Kidney (tissue), 14 donors: ENCODE data around the gene ZG16. TPM values are rescaled to one million over a fixed set of nuclear protein-coding genes. Genes with fewer than 3 reads are reported as not detected.
"Not testable (repeated sequence)": the region's sequence is repeated elsewhere in the genome, so short reads cannot be mapped to it uniquely, and the experiment has no call there.

Experiments
- DNase-seq, 5 donors: peaks; one replicate each; pipeline ENCODE4 v3.0.0-alpha.2; 2013 to 2020
- FAIRE-seq: peaks from 2 replicates; lab custom pipeline; 2012; peaks lifted over from hg19 to GRCh38; lab: Jason Lieb, UNC
- H3K27ac ChIP-seq, 2 donors: one replicate each; pipeline ENCODE4 v1.7.0; 2013; ENCODE audit warnings: low read depth in 2 of 2, low read length in 2 of 2, inconsistent platforms in 1 of 2
- H3K27me3 ChIP-seq: one replicate; pipeline ENCODE4 v1.7.1; 2013; ENCODE audit warnings: low read length, inconsistent platforms; ENCODE audit not compliant: control insufficient read depth, insufficient read depth
- H3K36me3 ChIP-seq, 3 donors: one replicate each; pipeline versions ENCODE4 v1.7.0 to v1.7.1; 2013; ENCODE audit warnings: low read length in 3 of 3, control low read depth in 1 of 3, inconsistent platforms in 1 of 3; ENCODE audit not compliant: insufficient read depth in 3 of 3, control insufficient read depth in 2 of 3
- H3K4me1 ChIP-seq, 3 donors: one replicate each; pipeline versions ENCODE4 v1.7.0 to v1.7.1; 2013; ENCODE audit warnings: low read length in 3 of 3, inconsistent platforms in 1 of 3, low read depth in 1 of 3; ENCODE audit not compliant: control insufficient read depth in 2 of 3, insufficient read depth in 2 of 3
- H3K4me3 ChIP-seq, 3 donors: one replicate each; pipeline versions ENCODE4 v1.7.0 to v1.8.1; 2013; ENCODE audit warnings: low read length in 3 of 3, control low read depth in 1 of 3, inconsistent platforms in 1 of 3
- H3K9ac ChIP-seq, 3 donors: one replicate each; pipeline versions ENCODE4 v1.7.0 to v1.7.1; 2013; ENCODE audit warnings: low read length in 3 of 3, control low read depth in 1 of 3, inconsistent platforms in 1 of 3
- H3K9me3 ChIP-seq, 3 donors: one replicate each; pipeline versions ENCODE4 v1.7.0 to v1.7.1; 2013; ENCODE audit warnings: low read length in 3 of 3, control low read depth in 1 of 3, inconsistent platforms in 1 of 3; ENCODE audit not compliant: control insufficient read depth in 2 of 3, insufficient read depth in 1 of 3
- intact Hi-C: fragments of 100-400 bp; cut with DNase I; formaldehyde crosslinking; loops from one replicate; pipeline ENCODE4 v1.11.1; 2022
- polyA plus RNA-seq: library from polyadenylated mRNA; stranded (reverse); fragments of 350-450 nt; fragmentation: Illumina TruSeq; extraction: RNeasy Lipid Tissue Mini Kit (QIAGEN cat#74804); gene quantifications from one replicate; pipeline ENCODE4 v1.2.3, GENCODE V29; 2014; ENCODE audit warnings: low read depth, low replicate concordance; ENCODE audit not compliant: insufficient read depth
- total RNA-seq: library from RNA; stranded (reverse); fragmentation: NEBNext Ultra II Directional; extraction: Animal tissue kit (Norgen Biotek cat#: 25700); gene quantifications from one replicate; pipeline ENCODE4 v1.2.1, GENCODE V29; 2021
- TF ChIP-seq, protein P1 (sequence below): IDR thresholded peaks from 3 replicates; pipeline ENCODE4 v1.5.1; 2012; ENCODE audit warnings: mild to moderate bottlenecking, moderate library complexity, borderline replicate concordance; ENCODE audit not compliant: insufficient read depth; ENCODE audit errors: extremely low read depth
- donor health status: control.
- donor health status: control.
- donor health status: control.
- donor health status: control.
- donor health status: control.
- donor health status: DM: yes; HTN: yes; CAD: no.
- donor health status: Normal renal cell carcinoma (clear cell type).

The ZG16 gene
- total and polyA plus RNA-seq, 2 donors from 2014 or later = not detected

DNA sequence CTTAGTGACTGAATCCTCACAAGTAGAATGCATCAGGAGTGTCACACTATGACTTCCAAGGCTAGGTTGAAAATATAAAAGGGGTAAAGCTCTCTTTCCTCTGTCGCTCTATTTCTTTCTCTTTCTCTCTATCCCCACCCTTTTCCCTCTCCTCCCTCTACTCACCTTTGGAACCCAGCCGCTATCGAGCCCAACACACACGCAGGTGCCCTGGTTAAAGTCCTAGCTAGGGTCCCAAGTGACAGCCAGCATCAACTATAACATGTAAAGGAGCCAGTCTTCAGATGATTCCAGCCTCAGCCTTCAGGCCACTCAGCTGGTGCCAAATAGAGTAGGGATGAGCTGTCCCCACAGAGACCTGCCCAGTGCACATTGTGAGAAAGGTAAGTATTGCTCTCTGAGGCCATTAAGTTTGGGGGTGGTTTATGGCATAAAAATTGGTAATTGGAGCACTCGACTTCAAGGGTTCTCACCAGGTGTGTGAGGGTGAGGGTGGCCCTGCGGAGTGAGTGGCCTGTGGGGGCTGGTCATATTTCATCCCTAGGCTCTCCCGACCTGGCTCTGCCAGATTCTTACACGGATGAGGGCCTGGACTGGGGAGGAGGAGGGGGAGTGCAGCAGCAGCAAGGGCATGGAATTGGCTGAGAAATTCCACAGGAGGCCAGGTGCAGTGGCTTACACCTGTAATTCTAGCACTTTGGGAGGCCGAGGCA is 17.3 kb upstream of the ZG16 start:
- TF ChIP-seq, protein P1, sequence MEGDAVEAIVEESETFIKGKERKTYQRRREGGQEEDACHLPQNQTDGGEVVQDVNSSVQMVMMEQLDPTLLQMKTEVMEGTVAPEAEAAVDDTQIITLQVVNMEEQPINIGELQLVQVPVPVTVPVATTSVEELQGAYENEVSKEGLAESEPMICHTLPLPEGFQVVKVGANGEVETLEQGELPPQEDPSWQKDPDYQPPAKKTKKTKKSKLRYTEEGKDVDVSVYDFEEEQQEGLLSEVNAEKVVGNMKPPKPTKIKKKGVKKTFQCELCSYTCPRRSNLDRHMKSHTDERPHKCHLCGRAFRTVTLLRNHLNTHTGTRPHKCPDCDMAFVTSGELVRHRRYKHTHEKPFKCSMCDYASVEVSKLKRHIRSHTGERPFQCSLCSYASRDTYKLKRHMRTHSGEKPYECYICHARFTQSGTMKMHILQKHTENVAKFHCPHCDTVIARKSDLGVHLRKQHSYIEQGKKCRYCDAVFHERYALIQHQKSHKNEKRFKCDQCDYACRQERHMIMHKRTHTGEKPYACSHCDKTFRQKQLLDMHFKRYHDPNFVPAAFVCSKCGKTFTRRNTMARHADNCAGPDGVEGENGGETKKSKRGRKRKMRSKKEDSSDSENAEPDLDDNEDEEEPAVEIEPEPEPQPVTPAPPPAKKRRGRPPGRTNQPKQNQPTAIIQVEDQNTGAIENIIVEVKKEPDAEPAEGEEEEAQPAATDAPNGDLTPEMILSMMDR = no peak
- Histone ChIP-seq H3K9me3 (no peaks in the 10 kb centered on the region), H3K9ac (no peak overlapping the region), H3K4me1 (peaks cover 0 to 2% (median 0%) of the 10 kb centered on the region in 3 donors), H3K4me3 (no peak overlapping the region), H3K27me3 (no peaks in the 10 kb centered on the region), H3K36me3 (no peaks in the 10 kb centered on the region), H3K27ac (no peak overlapping the region)
- FAIRE-seq (no peak), DNase-seq (peak in 4 of 5 donors; percentile 63 to 72 (median 68))
- intact Hi-C loops = no loop called here

DNA sequence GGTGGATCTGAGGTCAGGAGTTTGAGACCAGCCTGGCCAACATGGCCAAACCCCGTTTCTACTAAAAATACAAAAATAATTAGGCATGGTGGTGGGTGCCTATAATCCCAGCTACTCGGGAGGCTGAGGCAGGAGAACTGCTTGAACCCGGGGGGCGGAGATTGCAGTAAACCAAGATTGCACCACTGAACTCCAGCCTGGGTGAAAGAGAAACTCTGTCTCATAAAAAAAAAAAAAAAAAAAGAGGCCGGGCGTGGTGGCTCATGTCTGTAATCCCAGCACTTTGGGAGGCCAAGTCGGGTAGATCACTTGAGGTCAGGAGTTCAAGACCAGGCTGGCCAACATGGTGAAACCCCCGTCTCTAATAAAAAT is 16.8 kb upstream of the ZG16 start:
- H3K36me3 ChIP-seq, DNase-seq, intact Hi-C loops, FAIRE-seq, H3K9ac ChIP-seq, H3K27ac ChIP-seq, H3K9me3 ChIP-seq, H3K4me3 ChIP-seq, H3K4me1 ChIP-seq, H3K27me3 ChIP-seq: not testable (repeated sequence)

DNA sequence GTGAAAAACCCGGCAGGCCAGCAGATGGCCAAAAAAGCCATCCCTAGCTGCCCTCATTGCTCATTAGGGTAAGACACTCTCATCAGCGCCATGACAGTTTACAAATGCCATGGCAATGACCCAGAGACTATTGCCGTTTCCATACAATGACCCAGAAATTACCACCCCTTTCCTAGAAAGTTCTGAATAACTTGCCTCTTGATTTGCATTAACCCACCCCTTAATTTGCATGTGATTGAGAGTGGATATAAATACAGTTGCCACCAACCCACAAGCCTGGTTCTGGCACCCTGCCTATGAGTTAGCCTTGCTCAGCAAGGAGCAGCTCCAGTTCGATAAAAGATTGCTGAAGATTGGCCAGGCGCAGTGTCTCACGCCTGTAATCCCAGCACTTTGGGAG is 16.2 kb upstream of the ZG16 start:
- Histone ChIP-seq H3K27me3 (no peaks in the 10 kb centered on the region), H3K27ac (no peak overlapping the region), H3K9ac (no peak overlapping the region), H3K36me3 (no peaks in the 10 kb centered on the region), H3K4me1 (peaks cover 0 to 2% (median 0%) of the 10 kb centered on the region in 3 donors), H3K9me3 (no peaks in the 10 kb centered on the region), H3K4me3 (no peak overlapping the region)
- FAIRE-seq (no peak), DNase-seq (no peak)
- intact Hi-C loops = no loop called here
- TF ChIP-seq, protein P1 = no peak

DNA sequence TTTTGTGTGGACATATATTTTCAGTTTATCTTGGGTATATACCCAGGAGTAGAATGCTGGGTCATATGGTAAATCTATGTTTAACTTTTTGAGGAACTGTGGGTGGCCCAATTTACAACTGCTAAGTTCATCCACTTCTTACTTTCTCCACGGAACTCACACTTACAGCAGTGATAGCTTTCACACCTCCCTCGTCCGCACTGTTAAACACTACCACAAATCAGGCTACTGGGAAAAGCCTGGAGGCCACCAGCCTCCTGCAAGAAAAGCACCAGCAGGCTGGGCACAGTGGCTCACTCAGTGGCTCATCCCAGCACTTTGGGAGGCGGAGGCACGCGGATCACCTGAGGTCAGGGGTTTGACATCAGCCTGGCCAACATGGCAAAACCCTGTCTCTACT is 14.7 kb upstream of the ZG16 start:
- H3K36me3 ChIP-seq = no peaks in the 10 kb centered on the region
- no peak for FAIRE-seq
- H3K4me1 ChIP-seq = no peaks in the 10 kb centered on the region
- H3K27me3 ChIP-seq = no peaks in the 10 kb centered on the region
- H3K4me3 ChIP-seq = no peak overlapping the region
- TF ChIP-seq, protein P1 = no peak
- H3K9me3 ChIP-seq = no peaks in the 10 kb centered on the region
- no peak overlapping the region for H3K27ac ChIP-seq
- H3K9ac ChIP-seq = no peak overlapping the region
- DNase-seq = no peak
- intact Hi-C loops = no loop called here
